Kidney epithelial cell (primary cell): ENCODE measurements around the gene PTPN2. TPM values are rescaled to one million over a fixed set of nuclear protein-coding genes. Genes with fewer than 3 reads are reported as not detected.

ENCODE experiments used
- DNase-seq: peaks from one replicate; pipeline ENCODE4 v3.0.0-alpha.2; 2010; ENCODE audit warnings: low read depth
- H3K27me3 ChIP-seq: 2 replicates; pipeline ENCODE4 v1.6.0; 2011; ENCODE audit warnings: low read length; ENCODE audit not compliant: control insufficient read depth, insufficient read depth
- H3K36me3 ChIP-seq: 2 replicates; pipeline ENCODE4 v1.5.1; 2011; ENCODE audit warnings: low read length; ENCODE audit not compliant: control insufficient read depth, insufficient read depth
- H3K4me3 ChIP-seq: 2 replicates; pipeline ENCODE4 v1.5.1; 2011; ENCODE audit warnings: low read depth, mild to moderate bottlenecking, control low read depth, low read length
- total RNA-seq: library from RNA; depleted of rRNA; stranded (reverse); fragments of >200 nt; gene quantifications from 2 replicates; pipeline ENCODE4 v1.2.3, GENCODE V29; 2015
- TF ChIP-seq, protein P1 (sequence below): IDR thresholded peaks from 2 replicates; pipeline ENCODE4 v1.5.1; 2011; ENCODE audit warnings: mild to moderate bottlenecking, moderate library complexity, low read length, control low read depth, inconsistent platforms; ENCODE audit not compliant: insufficient read depth, poor library complexity, severe bottlenecking

PTPN2 gene
- total RNA-seq, 1 donor from 2014 or later, result 38.5 TPM

DNA sequence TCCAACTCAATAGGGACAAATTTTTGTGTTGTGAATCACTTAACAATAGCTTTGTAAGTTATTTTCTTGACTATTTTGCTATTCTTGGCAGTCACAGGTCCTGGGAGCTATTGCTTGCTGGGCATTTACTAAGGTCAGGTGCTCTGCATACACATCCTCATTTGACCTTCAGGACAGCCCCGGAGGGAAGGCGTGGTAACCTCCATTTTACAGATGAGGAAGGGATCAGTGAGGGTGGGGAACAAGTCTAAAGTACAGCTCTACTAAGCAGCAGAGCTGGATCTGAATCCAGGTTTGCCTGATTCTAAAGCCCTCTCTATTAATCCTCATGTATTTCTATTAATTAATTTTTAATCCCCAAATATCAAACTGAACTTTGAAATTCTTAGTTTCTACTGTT lies 58.8 kb downstream of the PTPN2 start:
- H3K36me3 ChIP-seq, result no peaks in the 10 kb centered on the region
- H3K27me3 ChIP-seq, result no peaks in the 10 kb centered on the region
- no peak overlapping the region for H3K4me3 ChIP-seq
- no peak for DNase-seq
- TF ChIP-seq, protein P1, sequence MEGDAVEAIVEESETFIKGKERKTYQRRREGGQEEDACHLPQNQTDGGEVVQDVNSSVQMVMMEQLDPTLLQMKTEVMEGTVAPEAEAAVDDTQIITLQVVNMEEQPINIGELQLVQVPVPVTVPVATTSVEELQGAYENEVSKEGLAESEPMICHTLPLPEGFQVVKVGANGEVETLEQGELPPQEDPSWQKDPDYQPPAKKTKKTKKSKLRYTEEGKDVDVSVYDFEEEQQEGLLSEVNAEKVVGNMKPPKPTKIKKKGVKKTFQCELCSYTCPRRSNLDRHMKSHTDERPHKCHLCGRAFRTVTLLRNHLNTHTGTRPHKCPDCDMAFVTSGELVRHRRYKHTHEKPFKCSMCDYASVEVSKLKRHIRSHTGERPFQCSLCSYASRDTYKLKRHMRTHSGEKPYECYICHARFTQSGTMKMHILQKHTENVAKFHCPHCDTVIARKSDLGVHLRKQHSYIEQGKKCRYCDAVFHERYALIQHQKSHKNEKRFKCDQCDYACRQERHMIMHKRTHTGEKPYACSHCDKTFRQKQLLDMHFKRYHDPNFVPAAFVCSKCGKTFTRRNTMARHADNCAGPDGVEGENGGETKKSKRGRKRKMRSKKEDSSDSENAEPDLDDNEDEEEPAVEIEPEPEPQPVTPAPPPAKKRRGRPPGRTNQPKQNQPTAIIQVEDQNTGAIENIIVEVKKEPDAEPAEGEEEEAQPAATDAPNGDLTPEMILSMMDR, result no peak

DNA sequence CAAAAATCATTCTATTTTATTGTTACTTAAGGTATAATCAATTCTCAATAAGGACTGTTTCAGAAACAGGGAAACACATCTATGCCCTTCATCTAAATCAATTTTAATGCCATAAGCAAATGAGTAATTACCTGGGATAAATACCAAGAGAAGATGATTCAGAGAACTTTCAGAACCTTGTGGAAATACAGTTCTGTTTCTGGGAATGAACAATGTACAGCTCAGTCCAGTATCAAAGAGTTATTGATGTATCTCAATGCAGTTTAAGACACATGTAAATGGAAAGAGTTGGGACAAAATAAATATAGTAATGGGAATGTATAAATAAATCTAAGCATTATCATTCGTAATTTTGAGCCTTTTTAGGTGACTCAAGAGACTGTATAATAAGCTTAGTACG lies 60.1 kb downstream of the PTPN2 start:
- TF ChIP-seq, protein P1, result no peak
- Histone ChIP-seq H3K4me3 (no peak overlapping the region), H3K27me3 (no peaks in the 10 kb centered on the region), H3K36me3 (no peaks in the 10 kb centered on the region)
- no peak for DNase-seq

DNA sequence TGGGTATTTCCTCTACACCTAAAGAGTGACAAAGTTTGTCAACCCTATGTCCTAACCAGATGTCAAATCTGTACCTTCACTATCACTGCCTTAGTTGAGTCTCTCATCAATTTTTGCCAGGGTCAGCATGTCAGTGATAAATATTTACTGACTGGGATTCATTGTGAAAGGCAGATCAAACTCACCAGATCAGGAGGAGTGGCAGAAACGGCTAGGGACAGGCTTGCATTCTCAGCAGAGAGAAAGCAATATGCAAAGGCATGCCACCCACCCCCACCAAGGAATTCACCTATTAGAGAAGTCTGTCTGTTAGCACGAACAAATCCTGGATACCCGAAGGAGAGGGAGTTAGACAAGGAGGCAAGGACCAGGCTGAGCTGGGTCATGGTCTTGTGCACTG lies 62.6 kb downstream of the PTPN2 start:
- H3K27me3 ChIP-seq, result no peaks in the 10 kb centered on the region
- no peak for DNase-seq
- TF ChIP-seq, protein P1, result no peak
- no peaks in the 10 kb centered on the region for H3K36me3 ChIP-seq
- H3K4me3 ChIP-seq, result no peak overlapping the region

DNA sequence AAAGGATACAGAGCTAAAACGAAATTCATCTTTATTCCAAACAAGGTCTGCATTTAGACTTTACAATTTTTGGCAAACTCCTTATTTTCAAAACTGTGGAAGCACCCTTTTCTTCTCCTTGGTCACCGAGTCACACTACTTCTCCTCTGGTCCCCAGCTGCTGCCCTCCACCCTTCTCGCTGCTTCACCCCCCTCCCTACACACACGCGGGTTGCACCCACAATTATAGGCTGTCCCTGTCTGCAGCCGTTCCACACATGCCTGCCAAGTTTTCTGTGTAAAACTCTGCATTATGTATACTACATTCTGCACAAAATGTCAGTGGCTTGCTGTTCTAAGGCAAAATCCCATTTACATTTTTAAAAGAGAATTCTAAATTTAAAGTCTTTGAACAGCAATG lies 63.5 kb downstream of the PTPN2 start:
- Histone ChIP-seq H3K4me3 (no peak overlapping the region), H3K27me3 (no peaks in the 10 kb centered on the region), H3K36me3 (no peaks in the 10 kb centered on the region)
- no peak for DNase-seq
- TF ChIP-seq, protein P1, result no peak

DNA sequence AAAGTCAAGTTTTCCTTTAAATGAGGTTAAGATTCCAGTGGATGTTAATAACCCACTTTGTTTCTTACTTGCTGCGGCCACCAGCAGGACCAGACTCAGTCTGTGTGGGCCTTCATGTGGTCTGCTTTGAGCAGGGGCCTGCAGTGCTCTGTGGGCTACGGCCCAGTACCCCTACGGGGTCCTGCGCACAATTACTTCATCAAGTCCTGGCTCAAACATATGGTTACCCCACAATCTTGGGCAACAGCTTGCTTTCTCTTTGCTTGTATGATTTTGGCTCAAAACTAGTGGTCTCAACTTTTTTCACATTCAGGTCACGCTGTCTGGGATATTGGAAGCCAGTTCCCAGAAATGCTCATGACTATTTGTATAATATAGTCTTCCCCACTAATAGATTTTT lies 64.2 kb downstream of the PTPN2 start:
- Histone ChIP-seq H3K36me3 (no peaks in the 10 kb centered on the region), H3K27me3 (no peaks in the 10 kb centered on the region), H3K4me3 (no peak overlapping the region)
- TF ChIP-seq, protein P1, result no peak
- DNase-seq, result no peak

DNA sequence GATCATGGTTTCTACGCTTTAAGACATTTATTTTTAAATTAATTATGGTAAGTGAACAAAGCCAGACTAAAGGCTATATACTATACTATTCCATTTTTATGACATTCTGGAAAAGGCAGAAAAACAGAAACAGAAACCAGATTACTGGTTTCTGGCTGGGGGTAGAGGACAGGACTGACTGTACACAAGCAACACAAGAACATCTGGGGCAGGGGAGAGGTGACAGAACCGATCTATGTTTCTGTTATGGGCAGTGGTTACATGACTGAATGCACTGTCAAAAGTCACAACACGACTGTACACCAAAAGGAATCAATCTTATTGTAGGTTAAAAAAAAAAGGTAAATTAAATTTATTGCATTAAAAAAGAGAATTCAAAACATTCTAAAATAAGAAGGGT lies 64.7 kb downstream of the PTPN2 start:
- H3K4me3 ChIP-seq, result no peak overlapping the region
- H3K36me3 ChIP-seq, result no peaks in the 10 kb centered on the region
- no peaks in the 10 kb centered on the region for H3K27me3 ChIP-seq
- DNase-seq, result no peak
- TF ChIP-seq, protein P1, result no peak
